Right renal cortex interstitium (tissue), 3 donors: ENCODE results near the gene DNAJC4. TPM values are rescaled to one million over a fixed set of nuclear protein-coding genes. Genes with fewer than 3 reads are reported as not detected.

Experiments used
- DNase-seq, 3 donors: peaks; one replicate each; pipeline ENCODE4 v3.0.0-alpha.2; 2013; ENCODE audit warnings: low read depth in 3 of 3, low spot score in 2 of 3
- polyA plus RNA-seq, 3 donors: library from polyadenylated mRNA; unstranded; fragments of 120-200 nt; gene quantifications; one replicate each; pipeline ENCODE4 v1.2.1, GENCODE V29; 2013; ENCODE audit not compliant: insufficient read length in 3 of 3

The DNAJC4 gene, protein sequence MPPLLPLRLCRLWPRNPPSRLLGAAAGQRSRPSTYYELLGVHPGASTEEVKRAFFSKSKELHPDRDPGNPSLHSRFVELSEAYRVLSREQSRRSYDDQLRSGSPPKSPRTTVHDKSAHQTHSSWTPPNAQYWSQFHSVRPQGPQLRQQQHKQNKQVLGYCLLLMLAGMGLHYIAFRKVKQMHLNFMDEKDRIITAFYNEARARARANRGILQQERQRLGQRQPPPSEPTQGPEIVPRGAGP
- 10 to 100 TPM; 54.5 to 61.9 (median 54.7) TPM for polyA plus RNA-seq

DNA sequence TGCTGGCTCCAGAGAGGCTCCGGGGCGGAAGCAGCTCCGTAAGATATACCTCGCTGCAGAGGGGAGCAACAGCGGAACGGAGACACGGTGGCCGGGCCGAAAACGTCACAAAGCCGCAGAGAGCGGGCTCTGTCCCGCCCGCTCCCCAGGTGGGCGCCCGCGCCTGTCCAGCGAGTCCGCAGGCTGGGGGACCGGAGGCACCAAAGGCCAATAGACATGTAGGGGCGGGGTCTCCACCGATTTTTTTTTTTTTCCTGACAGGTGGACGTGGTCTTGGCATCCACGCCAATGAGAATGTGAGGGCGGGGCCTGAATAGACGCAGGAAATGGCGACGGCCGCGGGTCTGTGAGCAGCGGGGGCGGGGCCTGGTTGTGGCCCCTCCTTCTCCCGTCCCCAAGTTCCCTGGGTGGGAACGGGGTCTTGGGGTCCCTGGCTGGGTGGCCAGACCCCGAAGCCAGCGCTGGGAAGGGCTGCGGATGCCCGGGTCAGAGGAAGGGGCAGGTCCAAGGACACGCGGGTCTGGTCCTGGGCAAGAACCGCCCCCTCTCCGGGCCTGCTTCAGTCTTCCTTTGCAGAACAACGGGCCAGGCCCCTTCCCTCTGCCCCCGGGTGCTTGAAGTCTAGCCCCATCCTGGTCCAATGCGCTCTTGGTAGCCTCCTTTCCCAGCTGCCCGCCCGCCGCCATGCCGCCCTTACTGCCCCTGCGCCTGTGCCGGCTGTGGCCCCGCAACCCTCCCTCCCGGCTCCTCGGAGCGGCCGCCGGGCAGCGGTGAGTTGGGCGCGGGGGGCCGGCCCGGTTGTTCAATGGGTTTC is at the start of gene DNAJC4:
Gene DNAJC4, plus strand, starts transcription at position 378 of the 814 bp plus-strand sequence. Its CDS starts 307 bp downstream, at position 685.
- DNase-seq = peak; percentile 87 to 94 (median 89)

DNA sequence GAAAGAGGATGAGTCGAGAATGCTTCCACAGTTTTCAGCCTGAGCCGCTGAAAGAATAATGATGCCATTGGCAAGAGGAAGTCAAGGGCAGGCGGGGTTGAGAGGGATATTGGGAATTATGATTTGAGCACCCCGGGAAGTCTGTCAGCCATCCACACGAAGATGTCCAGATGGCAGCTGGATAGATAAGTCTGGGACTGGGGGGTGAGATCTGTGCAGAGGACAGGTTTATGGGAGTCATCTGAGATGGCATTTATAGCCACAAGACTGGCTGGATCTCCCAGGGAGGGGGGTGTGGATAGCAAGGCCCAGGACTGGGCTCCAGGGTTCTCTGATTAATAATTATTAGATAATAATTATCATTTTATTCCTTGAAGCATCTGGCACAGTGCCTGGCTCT is 49.5 kb upstream of the DNAJC4 start:
- DNase-seq = no peak

DNA sequence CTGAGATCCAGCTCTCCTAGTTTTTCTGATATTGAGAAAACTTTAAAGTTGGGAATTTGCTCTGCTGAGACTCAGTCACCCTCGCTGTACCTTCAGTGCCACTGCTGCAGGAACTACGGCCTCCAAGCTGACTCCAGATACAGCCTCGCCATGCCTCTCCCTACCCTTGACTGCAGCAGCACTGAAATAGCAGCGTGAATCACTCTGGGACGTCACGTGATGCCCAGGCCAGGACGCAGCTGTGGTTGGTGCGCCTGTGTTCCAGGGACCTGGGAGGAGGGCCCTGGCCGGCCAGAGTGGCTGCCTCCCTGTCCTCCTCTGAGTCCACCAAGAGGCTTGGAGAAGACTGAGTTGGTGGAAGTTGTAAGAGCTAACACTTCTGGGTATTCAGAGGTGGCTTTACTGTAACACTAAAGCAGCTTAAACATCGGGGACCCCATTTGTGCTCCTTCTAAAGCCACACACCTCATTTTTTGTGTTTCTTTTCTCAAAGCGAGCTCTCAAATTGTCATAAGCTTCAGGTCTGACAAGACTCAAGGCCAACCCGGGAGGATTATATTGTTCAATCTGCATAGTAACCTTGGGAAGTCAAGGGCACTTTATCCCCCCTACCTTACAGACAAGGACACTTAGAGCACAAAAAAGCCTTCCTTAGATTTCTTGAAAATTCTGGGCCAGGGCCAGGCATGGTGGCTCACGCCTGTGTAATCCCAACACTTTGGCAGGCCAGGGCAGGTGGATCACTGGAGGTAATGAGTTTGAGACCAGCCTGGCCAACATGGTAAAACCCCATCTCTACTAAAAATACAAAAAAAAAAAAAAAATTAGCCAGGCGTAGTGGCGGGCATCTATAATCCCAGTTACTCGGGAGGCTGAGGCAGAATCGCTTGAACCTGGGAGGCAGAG is 48.6 kb upstream of the DNAJC4 start:
- peak in 2 of 3 donors; percentile 60 to 67 for DNase-seq

DNA sequence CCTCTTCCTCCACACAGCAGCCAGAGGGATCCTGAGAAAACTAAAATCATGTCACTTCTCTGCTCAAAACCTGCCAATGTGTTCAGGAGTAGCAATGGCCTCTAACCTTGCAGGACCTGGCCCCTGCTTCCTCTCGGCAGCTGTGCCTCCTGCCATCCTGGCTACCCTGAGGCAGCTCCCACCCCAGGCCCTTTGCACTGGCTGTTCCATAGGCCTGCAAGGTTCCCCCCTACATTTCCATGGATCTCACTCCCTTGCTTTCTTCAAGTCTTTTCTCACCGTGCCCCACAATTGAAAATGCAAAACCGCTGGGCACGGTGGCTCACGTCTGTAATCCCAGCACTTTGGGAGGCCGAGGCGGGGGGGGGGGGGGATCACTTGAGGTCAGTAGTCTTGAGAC is 46.5 kb upstream of the DNAJC4 start:
- no peak for DNase-seq

- DNase-seq = peak; percentile 53 to 68 (median 58)
Observed at GRCh38 chr11:64185175-64185692, 45.1 kb upstream of the DNAJC4 start.

GRCh38 chr11:64185693-64186491 is 44.5 kb upstream of the DNAJC4 start, which contains the start of gene STIP1:
Gene STIP1, plus strand, starts transcription at chr11:64186171. Its CDS starts 91 bp downstream, at chr11:64186262.
- DNase-seq = peak; percentile 99 to 100 (median 100)

DNA sequence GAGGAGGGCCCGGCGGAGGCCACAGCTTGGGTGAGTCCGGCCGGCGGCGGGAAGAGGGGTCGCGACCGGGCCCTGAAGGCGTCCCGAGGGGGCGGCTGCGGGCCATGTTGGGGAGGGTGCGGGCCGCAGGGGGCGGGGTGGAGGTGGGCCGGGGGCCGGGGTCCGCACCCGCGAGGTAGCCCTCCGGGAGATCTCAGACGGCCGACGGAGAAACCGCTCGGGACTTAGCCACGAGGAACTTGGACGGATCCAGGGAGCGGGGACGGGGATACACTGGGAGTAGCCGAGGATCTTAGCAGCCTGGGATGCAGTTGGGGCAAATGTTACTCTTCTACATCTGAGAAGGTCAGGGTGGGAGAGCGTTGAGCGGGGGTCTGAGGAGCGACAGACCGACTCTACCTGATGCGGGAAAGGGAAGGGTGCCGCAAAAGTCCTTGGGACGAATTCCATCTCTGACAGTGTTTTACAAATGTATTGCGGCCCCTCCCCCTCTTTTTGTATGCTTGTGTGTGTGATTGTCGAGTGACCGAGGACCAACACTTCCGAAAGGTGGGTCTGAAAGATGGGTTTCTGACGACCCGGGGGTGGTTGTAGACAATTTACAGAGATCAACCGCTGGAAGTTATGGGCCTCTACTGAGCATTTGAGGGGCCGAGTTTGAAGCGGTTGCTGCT is 43.7 kb upstream of the DNAJC4 start:
- DNase-seq = no peak

GRCh38 chr11:64192434-64192833 is 37.9 kb upstream of the DNAJC4 start:
- no peak for DNase-seq

DNA sequence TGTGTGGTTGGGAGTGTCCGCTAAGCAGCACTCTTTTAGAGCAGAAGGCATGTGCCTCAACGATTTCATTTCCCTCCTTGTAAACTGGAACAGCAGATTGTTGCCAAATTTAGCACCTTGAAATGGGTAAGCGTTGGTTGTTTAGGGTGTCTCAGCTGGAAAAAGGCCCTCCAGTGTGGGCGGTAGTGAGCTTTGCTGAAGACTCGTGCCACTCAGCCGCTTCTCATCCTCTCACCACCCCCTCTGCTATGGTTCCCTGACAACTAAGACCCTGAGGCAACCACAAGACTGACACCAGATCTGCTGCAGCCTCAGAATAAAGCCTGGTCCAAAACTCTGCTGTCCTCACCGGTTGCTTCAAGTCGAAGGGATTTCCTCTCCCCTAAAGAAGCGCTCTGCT is 33.7 kb upstream of the DNAJC4 start:
- DNase-seq = no peak

DNA sequence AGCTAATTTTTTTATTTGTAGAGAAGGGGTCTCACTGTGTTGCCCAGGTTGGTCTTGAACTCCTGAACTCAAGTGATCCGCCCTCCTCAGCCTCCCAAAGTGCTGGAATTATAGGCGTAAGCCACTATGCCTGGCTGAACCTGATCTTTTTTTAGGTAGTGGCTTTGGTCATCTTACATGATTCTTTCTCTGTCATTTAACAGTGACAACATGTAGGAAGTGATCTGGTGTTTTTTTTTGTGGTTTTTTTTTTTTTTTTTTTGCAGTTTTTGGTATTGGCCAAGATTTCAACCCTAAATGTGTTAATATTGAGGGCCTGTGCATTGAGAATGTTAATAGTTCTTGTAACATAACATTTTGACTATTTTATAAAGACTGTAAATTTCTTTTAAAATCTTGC is 31.8 kb upstream of the DNAJC4 start:
- DNase-seq = no peak

GRCh38 chr11:64201543-64201942 is 28.8 kb upstream of the DNAJC4 start:
- no peak for DNase-seq

DNA sequence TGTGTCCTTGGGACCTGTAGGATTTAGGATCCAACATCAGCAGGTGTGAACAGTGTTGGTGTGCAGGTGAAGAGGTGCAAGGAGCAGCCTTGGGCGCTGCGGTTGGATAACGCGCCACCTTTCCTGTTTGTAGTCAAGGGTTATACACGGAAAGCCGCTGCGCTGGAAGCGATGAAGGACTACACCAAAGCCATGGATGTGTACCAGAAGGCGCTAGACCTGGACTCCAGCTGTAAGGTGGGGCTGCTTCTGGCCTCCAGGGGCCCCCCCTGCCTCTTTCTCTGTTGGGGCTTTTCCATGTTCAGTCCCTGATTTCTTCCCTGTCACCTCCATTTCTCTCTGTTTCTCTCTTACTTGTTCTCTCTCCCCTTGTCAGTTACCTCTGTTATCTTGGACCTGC is 27.4 kb upstream of the DNAJC4 start:
- no peak for DNase-seq

DNA sequence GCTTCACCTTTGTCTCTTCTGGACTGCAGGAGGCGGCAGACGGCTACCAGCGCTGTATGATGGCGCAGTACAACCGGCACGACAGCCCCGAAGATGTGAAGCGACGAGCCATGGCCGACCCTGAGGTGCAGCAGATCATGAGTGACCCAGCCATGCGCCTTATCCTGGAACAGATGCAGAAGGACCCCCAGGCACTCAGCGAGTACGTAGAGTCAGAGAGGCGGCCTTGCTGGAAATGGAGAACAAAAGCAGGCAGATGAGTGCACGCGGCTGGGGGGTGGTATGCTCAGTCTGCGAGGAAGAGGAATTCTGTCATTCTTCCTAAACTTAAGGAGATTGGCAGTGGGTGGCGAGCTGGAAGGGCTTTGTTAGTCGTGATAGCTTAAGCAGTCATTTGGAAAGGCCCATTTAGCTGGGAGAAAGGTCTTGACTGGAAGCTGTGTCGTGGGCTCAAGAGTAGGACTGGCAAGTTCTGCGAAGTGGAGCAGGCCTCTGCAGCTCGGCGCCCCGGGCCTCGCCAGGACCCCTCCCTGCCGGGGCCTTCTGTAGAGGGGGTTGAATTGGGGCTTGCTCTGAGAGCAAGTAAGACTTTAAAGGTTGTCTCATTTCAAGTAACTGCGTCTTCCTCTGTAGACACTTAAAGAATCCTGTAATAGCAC is 26.8 kb upstream of the DNAJC4 start:
- no peak for DNase-seq

DNA sequence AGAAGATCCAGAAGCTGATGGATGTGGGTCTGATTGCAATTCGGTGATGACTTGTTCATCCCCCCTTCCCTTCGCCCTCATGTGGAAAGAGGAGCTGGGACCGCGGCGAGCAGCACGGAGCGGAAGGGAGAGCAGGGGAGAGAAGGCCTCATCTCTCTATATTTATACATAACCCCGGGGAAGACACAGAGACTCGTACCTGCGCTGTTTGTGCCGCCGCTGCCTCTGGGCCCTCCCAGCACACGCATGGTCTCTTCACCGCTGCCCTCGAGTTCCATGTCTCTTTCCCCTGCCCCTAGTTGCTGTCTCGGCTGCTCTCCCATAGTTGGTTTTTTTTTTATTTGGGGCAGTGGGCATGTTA is 26.3 kb upstream of the DNAJC4 start:
- DNase-seq = no peak

- peak in 2 of 3 donors; percentile 76 for DNase-seq
Observed at GRCh38 chr11:64204464-64204989, 25.8 kb upstream of the DNAJC4 start.

- no peak for DNase-seq
Observed at GRCh38 chr11:64206457-64207255, 23.7 kb upstream of the DNAJC4 start, which contains the start of gene FERMT3. Gene FERMT3, plus strand, starts transcription at chr11:64206721. Its CDS starts 644 bp downstream, at chr11:64207365.

GRCh38 chr11:64207256-64208085 is 22.9 kb upstream of the DNAJC4 start:
- DNase-seq = no peak
